HEK293 (cell line): ENCODE data around the gene RALY.

Experiments used
- CTCF ChIA-PET: fragments of 350-600 bp; formaldehyde crosslinking; extraction: SDS; loops from one replicate; lab custom pipeline; 2021; ENCODE audit warnings: antibody characterized with exemption; lab: Yijun Ruan, JAX
- POLR2A ChIA-PET: fragments of 300-600 bp; formaldehyde crosslinking; extraction: SDS; loops from one replicate; lab custom pipeline; 2020; ENCODE audit warnings: antibody characterized with exemption, inconsistent platforms; lab: Yijun Ruan, JAX
- H3K27ac ChIP-seq: fragments of 200-500 bp; sonication (Bioruptor generic); 2 replicates; pipeline ENCODE4 v1.5.1; 2014; ENCODE audit warnings: low read depth, low read length, control low read depth, inconsistent platforms; ENCODE audit errors: extremely low read depth
- H3K36me3 ChIP-seq, 2 experiments: fragments of 200-500 bp in 1 of 2; sonication (Bioruptor generic) in 1 of 2; 1 replicate in 1 of 2; 2 replicates in 1 of 2; pipeline ENCODE4 v1.5.1; 2014 to 2017; ENCODE audit warnings: inconsistent platforms in 2 of 2, low read length in 2 of 2; ENCODE audit not compliant: control insufficient read depth in 2 of 2, insufficient read depth in 1 of 2
- H3K4me1 ChIP-seq: fragments of 200-500 bp; sonication (Bioruptor generic); 2 replicates; pipeline ENCODE4 v1.5.1; 2014; ENCODE audit warnings: mild to moderate bottlenecking, low read length, inconsistent platforms; ENCODE audit not compliant: control insufficient read depth, insufficient read depth
- H3K4me3 ChIP-seq: 2 replicates; pipeline ENCODE4 v1.5.1; 2011; ENCODE audit warnings: low read depth, mild to moderate bottlenecking, control low read depth, low read length, moderate library complexity
- H3K9me3 ChIP-seq: fragments of 200-500 bp; sonication (Bioruptor generic); 2 replicates; pipeline ENCODE4 v1.5.1; 2014; ENCODE audit warnings: low read depth, low read length, inconsistent platforms; ENCODE audit not compliant: control insufficient read depth, insufficient read depth
- GLIS1 ChIP-seq: fragments of 450-650 bp; formaldehyde crosslinking; IDR thresholded peaks from 2 replicates; pipeline ENCODE4 v1.5.1; 2016; ENCODE audit warnings: missing biosample characterization, missing genetic modification characterization
- KLF1 ChIP-seq: fragments of 450-650 bp; formaldehyde crosslinking; IDR thresholded peaks from 2 replicates; pipeline ENCODE4 v1.5.1; 2016; ENCODE audit warnings: missing biosample characterization, missing genetic modification characterization
- OSR2 ChIP-seq: fragments of 450-650 bp; formaldehyde crosslinking; IDR thresholded peaks from 2 replicates; pipeline ENCODE4 v1.5.1; 2016; ENCODE audit warnings: missing biosample characterization, missing genetic modification characterization
- REPIN1 ChIP-seq: fragments of 450-650 bp; formaldehyde crosslinking; IDR thresholded peaks from 2 replicates; pipeline ENCODE4 v1.5.1; 2017; ENCODE audit warnings: missing biosample characterization, missing genetic modification characterization, low read depth
- REST ChIP-seq: fragments of 450-650 bp; formaldehyde crosslinking; IDR thresholded peaks from 2 replicates; pipeline ENCODE4 v1.5.1; 2016; ENCODE audit warnings: missing biosample characterization, missing genetic modification characterization
- SALL2 ChIP-seq: fragments of 450-650 bp; formaldehyde crosslinking; IDR thresholded peaks from 2 replicates; pipeline ENCODE4 v1.5.0; 2017; ENCODE audit warnings: missing biosample characterization, mild to moderate bottlenecking, missing genetic modification characterization, borderline replicate concordance
- SP7 ChIP-seq: fragments of 450-650 bp; formaldehyde crosslinking; IDR thresholded peaks from 2 replicates; pipeline ENCODE4 v1.5.1; 2016; ENCODE audit warnings: missing biosample characterization, missing genetic modification characterization
- TSHZ1 ChIP-seq: fragments of 450-650 bp; formaldehyde crosslinking; IDR thresholded peaks from 2 replicates; pipeline ENCODE4 v1.5.1; 2016; ENCODE audit warnings: missing biosample characterization, missing genetic modification characterization, borderline replicate concordance
- ZBTB26 ChIP-seq: fragments of 450-650 bp; formaldehyde crosslinking; optimal IDR thresholded peaks from 2 replicates; pipeline ENCODE3; 2016; ENCODE audit warnings: missing biosample characterization, mild to moderate bottlenecking, missing genetic modification characterization
- ZIC2 ChIP-seq: fragments of 450-650 bp; formaldehyde crosslinking; IDR thresholded peaks from 2 replicates; pipeline ENCODE4 v1.5.1; 2016; ENCODE audit warnings: missing biosample characterization, missing genetic modification characterization
- ZNF146 ChIP-seq: fragments of 450-650 bp; formaldehyde crosslinking; IDR thresholded peaks from 2 replicates; pipeline ENCODE4 v1.5.1; 2016; ENCODE audit warnings: missing biosample characterization, missing genetic modification characterization
- ZNF169 ChIP-seq: fragments of 450-650 bp; formaldehyde crosslinking; IDR thresholded peaks from 2 replicates; pipeline ENCODE4 v1.5.1; 2016; ENCODE audit warnings: missing biosample characterization, missing genetic modification characterization
- ZNF214 ChIP-seq: fragments of 450-650 bp; formaldehyde crosslinking; IDR thresholded peaks from 2 replicates; pipeline ENCODE4 v1.5.1; 2017; ENCODE audit warnings: missing biosample characterization, mild to moderate bottlenecking, missing genetic modification characterization, borderline replicate concordance
- ZNF449 ChIP-seq: fragments of 450-650 bp; formaldehyde crosslinking; IDR thresholded peaks from 2 replicates; pipeline ENCODE4 v1.5.1; 2017; ENCODE audit warnings: missing biosample characterization, mild to moderate bottlenecking, missing genetic modification characterization, moderate library complexity
- ZNF561 ChIP-seq: fragments of 450-650 bp; IDR thresholded peaks from 2 replicates; pipeline ENCODE4 v1.5.1; 2018; ENCODE audit warnings: missing biosample characterization, missing genetic modification characterization, borderline replicate concordance
- ZNF843 ChIP-seq: fragments of 450-650 bp; formaldehyde crosslinking; IDR thresholded peaks from 2 replicates; pipeline ENCODE4 v1.5.1; 2016; ENCODE audit warnings: missing biosample characterization, missing genetic modification characterization
- TF ChIP-seq, protein P1 (sequence below): fragments of 450-650 bp; formaldehyde crosslinking; IDR thresholded peaks from 2 replicates; pipeline ENCODE4 v1.5.1; 2016; ENCODE audit warnings: missing biosample characterization, missing genetic modification characterization
- TF ChIP-seq, protein P2 (sequence below): fragments of 450-650 bp; IDR thresholded peaks from 2 replicates; pipeline ENCODE4 v1.5.1; 2018; ENCODE audit warnings: missing biosample characterization, missing genetic modification characterization

Gene RALY

GRCh38 chr20:34083137-34083536 is 89.4 kb downstream of the RALY start (continued):
- TF ChIP-seq REST (tag by site-specific recombination) (no peak), TSHZ1 (tag by site-specific recombination) (no peak)

DNA sequence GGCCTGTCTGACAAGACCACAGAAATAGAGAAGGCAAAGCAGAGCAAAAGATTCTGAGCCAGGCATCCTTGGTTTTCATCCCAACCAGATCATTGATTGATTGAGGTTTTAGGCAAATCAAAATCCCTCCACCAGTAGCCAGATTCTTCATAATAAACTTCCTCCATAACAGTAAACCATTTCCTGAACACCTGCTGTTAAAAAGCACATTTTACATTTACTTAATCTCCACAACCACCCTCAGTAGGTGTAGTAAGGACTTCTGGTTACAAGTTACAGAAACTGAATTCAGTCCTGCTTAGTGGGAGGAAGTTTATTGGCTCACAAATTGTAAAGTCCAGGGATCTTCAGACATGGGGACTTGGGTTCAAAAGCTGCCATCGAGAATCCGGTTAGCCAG is 90.1 kb downstream of the RALY start:
- Histone ChIP-seq H3K9me3 (no peaks in the 10 kb centered on the region), H3K27ac (no peak overlapping the region), H3K4me3 (no peak overlapping the region), H3K4me1 (peaks cover 3% of the 10 kb centered on the region; the same call in 1 of the 2 replicates), H3K36me3 (peaks cover 0 to 68% of the 10 kb centered on the region in 2 experiments)
- no peak for TF ChIP-seq ZNF169
- peak; percentile 55; the same call in 1 of the 2 replicates for TF ChIP-seq OSR2 (tag by site-specific recombination)
- ChIA-PET POLR2A (interaction anchor here (1.0 to 1.6 kb wide), 2 partner anchors 10 to 28 kb away, joined by 3 to 8 read pairs; partner anchors contain the start of gene EIF2S2), CTCF (interaction anchor here (0.7 to 1.0 kb wide), 2 partner anchors 14 to 151 kb away, joined by 3 to 4 read pairs; no protein-coding TSS in a partner anchor)

DNA sequence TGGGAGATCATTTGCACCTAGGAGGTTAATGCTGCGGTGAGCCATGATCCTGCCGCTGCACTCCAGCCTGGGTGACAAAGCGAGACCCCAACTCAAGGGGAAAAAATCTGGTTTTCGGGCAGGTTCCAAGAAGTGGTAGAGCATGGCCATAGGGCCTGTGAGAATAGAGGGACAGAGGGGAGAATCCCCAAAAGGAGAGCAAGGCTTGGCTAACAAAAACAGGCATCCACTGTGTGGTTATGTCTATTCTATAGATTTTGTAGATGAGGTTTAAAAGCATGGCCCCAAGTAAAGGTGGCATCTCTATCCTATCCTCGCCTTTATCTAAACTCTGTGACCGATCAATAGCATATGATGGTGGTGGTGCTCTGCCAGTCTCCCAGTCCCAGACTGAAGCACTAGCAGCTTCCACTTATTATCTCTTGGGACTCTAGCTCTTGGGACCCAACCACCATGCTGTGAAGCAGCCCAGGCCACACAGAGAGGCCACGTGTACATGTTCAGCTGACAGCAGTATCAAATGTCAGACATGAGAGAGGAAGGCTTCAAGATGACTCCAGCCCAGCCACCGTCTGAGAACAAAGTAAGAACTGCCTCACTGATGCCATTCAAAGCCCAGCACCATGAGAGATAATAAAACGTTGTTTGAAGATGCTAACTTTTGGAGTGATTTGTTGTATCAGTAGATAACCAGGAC is 90.7 kb downstream of the RALY start:
- no peak overlapping the region for H3K27ac ChIP-seq
- CTCF ChIA-PET = interaction anchor here (0.7 kb wide), 1 partner anchor 151 kb away, joined by 3 read pairs; no protein-coding TSS in a partner anchor

More for the DNA sequence above, 90.7 kb downstream of the RALY start:
- Histone ChIP-seq H3K9me3 (no peaks in the 10 kb centered on the region), H3K4me1 (peaks cover 3% of the 10 kb centered on the region; the same call in 1 of the 2 replicates), H3K36me3 (peaks cover 0 to 68% of the 10 kb centered on the region in 2 experiments), H3K4me3 (no peak overlapping the region)
- POLR2A ChIA-PET = no interaction called here
- no peak for TF ChIP-seq ZNF146 (tag by site-specific recombination)
- no peak for TF ChIP-seq ZNF214
- TF ChIP-seq, protein P1, sequence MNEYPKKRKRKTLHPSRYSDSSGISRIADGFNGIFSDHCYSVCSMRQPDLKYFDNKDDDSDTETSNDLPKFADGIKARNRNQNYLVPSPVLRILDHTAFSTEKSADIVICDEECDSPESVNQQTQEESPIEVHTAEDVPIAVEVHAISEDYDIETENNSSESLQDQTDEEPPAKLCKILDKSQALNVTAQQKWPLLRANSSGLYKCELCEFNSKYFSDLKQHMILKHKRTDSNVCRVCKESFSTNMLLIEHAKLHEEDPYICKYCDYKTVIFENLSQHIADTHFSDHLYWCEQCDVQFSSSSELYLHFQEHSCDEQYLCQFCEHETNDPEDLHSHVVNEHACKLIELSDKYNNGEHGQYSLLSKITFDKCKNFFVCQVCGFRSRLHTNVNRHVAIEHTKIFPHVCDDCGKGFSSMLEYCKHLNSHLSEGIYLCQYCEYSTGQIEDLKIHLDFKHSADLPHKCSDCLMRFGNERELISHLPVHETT (tag by site-specific recombination) = no peak
- TF ChIP-seq ZNF449 (tag by site-specific recombination) = peak; percentile 75
- no peak for TF ChIP-seq ZBTB26 (tag by site-specific recombination)
- TF ChIP-seq REPIN1 (tag by site-specific recombination) = no peak
- TF ChIP-seq SP7 (tag by site-specific recombination) = 0 out of 2 replicates have a peak, but pooled peaks have one; percentile 7
- no peak for TF ChIP-seq ZNF561 (tag by site-specific recombination)
- TF ChIP-seq KLF1 (tag by site-specific recombination) = no peak
- TF ChIP-seq ZIC2 (tag by site-specific recombination) = peak; percentile 65
- TF ChIP-seq GLIS1 = peak; percentile 68
- TF ChIP-seq SALL2 = no peak
- TF ChIP-seq ZNF843 (tag by site-specific recombination) = no peak
- TF ChIP-seq, protein P2, sequence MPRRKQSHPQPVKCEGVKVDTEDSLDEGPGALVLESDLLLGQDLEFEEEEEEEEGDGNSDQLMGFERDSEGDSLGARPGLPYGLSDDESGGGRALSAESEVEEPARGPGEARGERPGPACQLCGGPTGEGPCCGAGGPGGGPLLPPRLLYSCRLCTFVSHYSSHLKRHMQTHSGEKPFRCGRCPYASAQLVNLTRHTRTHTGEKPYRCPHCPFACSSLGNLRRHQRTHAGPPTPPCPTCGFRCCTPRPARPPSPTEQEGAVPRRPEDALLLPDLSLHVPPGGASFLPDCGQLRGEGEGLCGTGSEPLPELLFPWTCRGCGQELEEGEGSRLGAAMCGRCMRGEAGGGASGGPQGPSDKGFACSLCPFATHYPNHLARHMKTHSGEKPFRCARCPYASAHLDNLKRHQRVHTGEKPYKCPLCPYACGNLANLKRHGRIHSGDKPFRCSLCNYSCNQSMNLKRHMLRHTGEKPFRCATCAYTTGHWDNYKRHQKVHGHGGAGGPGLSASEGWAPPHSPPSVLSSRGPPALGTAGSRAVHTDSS = peak; percentile 37; the same call in 1 of the 2 replicates
